H1 (cell line): ENCODE results near the gene HGFAC.

ENCODE experiments used
- BACH1 ChIP-seq: IDR thresholded peaks from 2 replicates; pipeline ENCODE4 v1.6.1; 2012; ENCODE audit warnings: low read length, improper control_type of control experiment
- CHD7 ChIP-seq: fragments of 300-600 bp; sonication (generic); IDR thresholded peaks from 2 replicates; pipeline ENCODE4 v1.7.1; 2012; ENCODE audit warnings: low read length, moderate library complexity, mild to moderate bottlenecking, inconsistent platforms; ENCODE audit not compliant: insufficient replicate concordance
- CTCF ChIP-seq, 3 experiments: IDR thresholded peaks; 1 replicate in 2 of 3; 2 replicates in 1 of 3; pipeline versions ENCODE4 v1.5.1 to v1.6.1; 2011; ENCODE audit warnings: low read length in 3 of 3, mild to moderate bottlenecking in 3 of 3, inconsistent platforms in 2 of 3, low read depth in 1 of 3, moderate library complexity in 1 of 3; ENCODE audit not compliant: insufficient read depth in 1 of 3; ENCODE audit errors: control extremely low read depth in 1 of 3
- EP300 ChIP-seq, 2 experiments: IDR thresholded peaks; 1 replicate in 1 of 2; 2 replicates in 1 of 2; pipeline ENCODE4 v1.6.1; 2011 to 2012; ENCODE audit warnings: low read depth in 2 of 2, low read length in 2 of 2, mild to moderate bottlenecking in 2 of 2, borderline replicate concordance in 1 of 2, inconsistent platforms in 1 of 2, moderate library complexity in 1 of 2
- EZH2 ChIP-seq: fragments of 200-600 bp; sonication (generic); IDR thresholded peaks from 2 replicates; pipeline ENCODE4 v1.7.1; 2012; ENCODE audit warnings: low read depth, mild to moderate bottlenecking, moderate library complexity, low read length, inconsistent platforms; ENCODE audit not compliant: severe bottlenecking
- FOSL1 ChIP-seq: IDR thresholded peaks from 2 replicates; pipeline ENCODE4 v1.6.1; 2011; ENCODE audit warnings: mild to moderate bottlenecking, low read depth, low read length, moderate library complexity; ENCODE audit not compliant: insufficient read depth
- NANOG ChIP-seq: IDR thresholded peaks from 2 replicates; pipeline ENCODE4 v1.6.1; 2011; ENCODE audit warnings: low read length, low read depth, mild to moderate bottlenecking, inconsistent platforms; ENCODE audit not compliant: insufficient read depth, poor library complexity, severe bottlenecking
- RAD21 ChIP-seq, 2 experiments: IDR thresholded peaks in 1 of 2; conservative IDR thresholded peaks in 1 of 2; 2 replicates each; pipeline ENCODE4 v1.6.1; 2011; ENCODE audit warnings: low read depth in 2 of 2, low read length in 2 of 2, improper control_type of control experiment in 1 of 2, inconsistent platforms in 1 of 2, mild to moderate bottlenecking in 1 of 2, moderate library complexity in 1 of 2
- TAF1 ChIP-seq: IDR thresholded peaks from 2 replicates; pipeline ENCODE4 v1.6.1; 2011; ENCODE audit warnings: mild to moderate bottlenecking, low read depth, low read length
- USF2 ChIP-seq: IDR thresholded peaks from 2 replicates; pipeline ENCODE4 v1.6.1; 2011; ENCODE audit warnings: low read length, improper control_type of control experiment

GRCh38 chr4:3468804-3469203, 27.0 kb downstream of the HGFAC start:
- TF ChIP-seq USF2 (no peak), CTCF (IDR thresholded peaks at IDR 0.05; ENCODE audit: control extremely low read depth in 1 of 3, insufficient read depth in 1 of 3, low read depth in 1 of 3, low read length in 3 of 3) (no peak), TAF1 (no peak), FOSL1 (no peak), EZH2 (no peak), NANOG (no peak), EP300 (IDR thresholded peaks at IDR 0.05; ENCODE audit: borderline replicate concordance in 1 of 2, low read depth in 2 of 2, low read length in 2 of 2) (no peak), CHD7 (no peak), RAD21 (IDR thresholded peaks at IDR 0.05 in 1 of 2, conservative IDR thresholded peaks at IDR 0.05 in 1 of 2; ENCODE audit: low read depth in 2 of 2, low read length in 2 of 2) (no peak), BACH1 (no peak)
